Measurements from ENCODE around the gene RHPN2.
"Not testable (repeated sequence)": the region's sequence is repeated elsewhere in the genome, so short reads cannot be mapped to it uniquely, and the experiment has no call there.

The RHPN2 gene

GRCh38 chr19:33063753-33064457, 783 bp downstream of the RHPN2 start:
- DNase-seq: no peak

- no peak for DNase-seq
Observed at GRCh38 chr19:33063356-33063752, 1.3 kb downstream of the RHPN2 start.

DNA sequence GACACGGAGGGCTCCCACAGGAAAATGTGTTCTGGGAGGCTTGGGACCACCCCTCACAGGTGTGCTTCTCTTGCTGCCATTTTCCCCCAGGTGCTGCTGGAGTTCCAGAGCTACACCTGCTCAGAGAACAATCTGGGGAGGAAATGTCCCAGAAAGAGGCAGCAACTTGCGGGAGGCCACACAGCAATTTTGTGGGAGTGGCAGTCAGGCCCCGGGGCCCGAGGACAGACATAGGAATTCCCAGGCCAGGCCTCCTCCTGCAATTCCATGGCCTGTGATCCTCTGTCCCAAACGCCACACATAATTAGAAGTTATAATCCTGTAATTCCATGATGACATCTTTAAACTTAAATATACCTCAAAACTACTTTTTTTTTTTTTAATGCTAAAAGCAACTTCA, 1.8 kb downstream of the RHPN2 start:
- DNase-seq: no peak

DNA sequence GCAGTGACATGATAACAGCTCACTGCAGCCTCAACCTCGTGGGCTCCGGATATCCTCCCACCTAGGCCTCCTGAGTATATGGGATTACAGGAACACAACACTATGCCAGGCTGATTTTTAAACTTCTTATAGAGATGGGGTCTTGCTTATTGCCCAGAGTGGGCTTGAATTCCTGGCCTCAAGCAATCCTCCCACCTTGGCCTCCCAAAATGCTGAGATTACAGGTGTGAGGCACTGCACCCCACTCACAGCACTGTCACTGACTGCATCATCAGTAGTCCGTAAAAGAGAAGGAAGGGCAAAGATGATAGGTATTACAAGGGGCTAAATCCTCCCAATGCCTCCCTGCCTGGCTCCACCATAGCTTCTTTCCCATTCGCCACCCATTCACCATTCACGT, 4.1 kb downstream of the RHPN2 start:
- no peak for DNase-seq

DNA sequence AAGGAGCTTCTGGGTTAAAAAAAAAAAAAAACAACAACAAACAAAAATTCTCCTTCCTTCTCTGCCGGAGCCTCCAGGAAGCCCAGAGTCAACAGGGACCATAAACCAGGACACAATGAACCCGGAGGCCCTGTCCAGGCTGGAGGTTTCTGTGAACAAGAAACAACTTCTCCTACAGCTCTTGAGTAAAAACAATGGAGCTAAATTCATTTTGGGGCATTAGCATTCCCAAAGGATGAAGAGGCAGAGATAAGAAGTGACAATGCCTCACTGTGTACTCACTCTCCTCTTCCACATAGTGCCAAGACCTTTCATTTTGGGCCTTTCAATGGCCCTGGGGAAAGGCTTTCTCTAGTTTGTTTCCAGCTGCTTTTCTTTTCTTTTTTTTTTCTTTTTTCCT, 9.0 kb downstream of the RHPN2 start:
- DNase-seq: no peak

DNA sequence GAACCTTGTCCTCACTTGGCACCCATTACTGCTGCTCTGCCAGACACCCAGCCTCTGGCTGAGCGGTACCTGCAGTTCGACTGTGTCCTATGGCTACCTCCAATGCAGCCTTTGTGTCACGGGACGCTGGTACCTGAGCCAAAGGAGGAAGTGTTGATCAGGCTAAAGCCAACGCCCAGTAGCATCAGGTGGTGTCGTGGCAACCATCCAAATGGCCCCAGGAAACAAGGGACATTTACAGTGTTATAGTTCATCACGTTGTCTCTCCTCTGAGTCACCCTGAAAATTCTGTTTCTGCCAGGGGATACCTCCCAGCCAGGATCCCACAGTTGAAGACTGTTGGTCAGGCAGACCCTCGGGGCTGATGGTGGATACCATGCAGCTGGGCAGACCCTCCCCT, 10.1 kb downstream of the RHPN2 start:
- DNase-seq: peak; percentile 95

GRCh38 chr19:33052352-33052972, 12.2 kb downstream of the RHPN2 start:
- peak; percentile 64 for DNase-seq

DNA sequence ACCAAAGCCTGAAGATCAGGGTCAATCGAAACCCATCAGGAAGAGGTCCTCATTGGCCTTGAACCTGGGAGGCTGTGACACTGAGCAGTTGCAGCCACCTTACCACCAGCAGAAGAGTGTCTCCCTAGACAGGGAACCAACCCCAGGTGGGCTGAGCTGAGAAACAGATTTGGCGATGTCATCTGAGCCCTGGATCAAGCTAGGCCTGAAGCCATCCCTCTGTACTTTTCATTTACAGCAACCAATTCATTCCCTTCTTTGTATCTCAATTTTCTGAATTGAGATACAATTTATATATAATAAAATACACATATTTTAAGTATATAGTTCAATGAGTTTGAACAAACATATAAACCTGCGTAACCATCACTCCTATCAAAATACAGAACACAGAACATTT, 14.6 kb downstream of the RHPN2 start:
- DNase-seq: no peak

- no peak for DNase-seq
Observed at GRCh38 chr19:33048806-33049676, 15.6 kb downstream of the RHPN2 start.

DNA sequence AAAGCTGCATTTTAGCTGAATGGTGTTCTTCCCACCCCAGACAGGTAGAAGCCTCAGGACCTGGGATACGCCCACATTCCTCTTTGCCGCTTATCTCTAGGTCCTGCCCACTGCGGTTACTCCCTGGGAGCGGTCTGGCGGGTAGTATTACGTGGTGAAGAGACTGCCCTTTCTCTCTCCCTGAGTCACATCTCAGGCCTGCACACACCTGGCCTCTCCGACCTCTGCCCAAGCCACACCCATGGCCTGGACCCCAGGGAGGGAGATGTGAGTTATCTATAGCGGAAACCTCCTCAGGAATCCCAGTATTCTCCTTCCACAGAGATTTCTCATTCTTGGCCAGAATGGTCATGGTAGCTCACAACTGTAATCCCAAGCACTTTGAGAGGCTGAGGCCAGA, 17.3 kb downstream of the RHPN2 start:
- no peak for DNase-seq

DNA sequence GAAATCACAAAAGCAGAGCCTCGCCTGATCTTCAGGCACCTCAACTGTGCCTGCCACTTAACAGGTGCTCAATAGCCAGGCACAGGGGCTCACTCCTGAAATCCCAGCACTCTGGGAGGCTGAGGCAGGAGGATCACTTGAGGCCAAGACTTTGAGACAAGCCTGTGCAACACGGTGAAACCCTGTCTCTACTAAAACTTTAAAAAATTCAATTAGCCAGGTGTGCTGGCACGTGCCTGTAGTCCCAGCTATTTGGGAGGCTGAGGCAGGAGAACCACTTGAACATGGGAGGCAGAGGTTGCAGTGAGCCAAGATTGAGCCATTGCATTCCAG, 22.9 kb downstream of the RHPN2 start:
- DNase-seq: not testable (repeated sequence)

DNA sequence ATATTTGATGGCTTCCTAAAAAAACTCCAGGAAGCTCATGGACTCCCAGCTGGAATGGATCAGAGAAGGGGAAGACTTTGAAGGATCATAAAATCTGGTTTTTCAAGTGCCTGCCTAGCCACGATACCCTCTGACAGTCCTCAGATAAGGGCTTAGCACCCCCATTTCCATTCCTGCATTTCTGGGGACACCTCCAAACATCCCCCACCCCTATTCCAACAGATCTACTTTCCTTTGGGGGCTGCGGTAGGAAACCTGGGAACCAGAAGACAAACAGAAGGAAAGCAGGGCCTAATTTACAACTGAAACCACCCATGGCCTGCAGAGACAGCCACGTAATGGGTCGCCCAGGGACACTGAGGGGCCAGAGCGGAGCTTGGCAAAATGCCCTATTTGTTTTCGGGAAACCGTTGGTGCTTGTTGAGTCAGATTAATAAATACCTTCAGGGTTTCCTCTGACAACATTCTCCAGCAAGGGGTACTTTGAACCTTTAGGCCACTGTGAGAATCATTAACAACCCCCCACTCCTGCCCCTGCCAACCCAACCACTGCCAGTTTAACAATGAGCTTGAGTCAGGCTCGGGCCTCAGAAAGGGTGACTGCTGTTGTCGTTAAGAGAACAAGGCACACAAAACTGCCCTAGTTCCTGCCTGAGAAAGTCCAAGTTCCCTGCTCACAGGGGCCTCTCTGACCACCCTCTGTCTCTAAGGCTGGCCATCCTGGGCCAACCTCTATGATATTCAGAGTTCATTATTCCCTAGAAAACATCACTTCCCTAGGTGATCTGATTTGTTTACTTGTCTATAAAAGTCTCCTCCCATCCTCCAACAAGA, 23.5 kb downstream of the RHPN2 start:
- peak; percentile 67 for DNase-seq

DNA sequence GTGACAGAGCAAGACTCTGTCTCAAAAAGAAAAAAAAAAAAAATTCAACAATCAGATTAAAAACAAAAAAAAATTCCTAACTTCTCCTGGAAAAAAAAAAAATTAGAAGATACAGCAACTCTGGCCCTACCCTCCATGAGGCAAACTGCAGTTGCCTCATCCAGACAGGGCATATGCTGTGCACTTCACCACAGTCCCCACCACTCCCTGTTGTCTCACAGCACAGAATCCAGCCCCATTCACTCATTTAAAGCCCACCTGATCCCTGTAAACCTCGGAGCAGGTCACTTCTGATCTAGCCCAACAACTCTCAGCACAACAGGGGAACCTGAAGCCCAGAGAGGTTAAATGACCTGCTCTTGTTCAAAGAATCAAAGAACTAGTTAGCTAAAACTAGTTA, 24.9 kb downstream of the RHPN2 start:
- no peak for DNase-seq

DNA sequence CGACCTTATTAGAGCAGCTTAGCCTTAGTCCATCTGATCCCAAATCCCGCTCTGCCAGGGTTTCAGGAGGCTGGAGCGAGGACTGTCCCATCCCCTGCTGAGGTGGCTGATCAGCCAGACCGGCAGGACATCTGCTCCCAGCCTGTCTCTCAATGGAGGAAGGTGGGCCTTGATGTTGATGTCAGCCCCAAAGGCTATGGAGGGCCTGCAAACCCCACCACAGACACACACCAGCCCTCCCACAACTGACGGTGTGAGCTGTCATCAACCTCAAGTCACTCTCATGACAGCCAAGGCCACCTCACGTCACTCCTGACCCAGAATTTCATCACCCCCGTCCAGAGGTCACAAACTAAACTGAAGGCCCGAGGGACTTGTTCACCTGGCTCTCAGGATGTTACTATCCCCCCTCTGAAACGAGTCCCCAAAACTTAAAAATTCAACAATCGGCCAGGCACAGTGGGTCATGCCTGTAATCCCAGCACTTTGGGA, 25.5 kb downstream of the RHPN2 start:
- no peak for DNase-seq

DNA sequence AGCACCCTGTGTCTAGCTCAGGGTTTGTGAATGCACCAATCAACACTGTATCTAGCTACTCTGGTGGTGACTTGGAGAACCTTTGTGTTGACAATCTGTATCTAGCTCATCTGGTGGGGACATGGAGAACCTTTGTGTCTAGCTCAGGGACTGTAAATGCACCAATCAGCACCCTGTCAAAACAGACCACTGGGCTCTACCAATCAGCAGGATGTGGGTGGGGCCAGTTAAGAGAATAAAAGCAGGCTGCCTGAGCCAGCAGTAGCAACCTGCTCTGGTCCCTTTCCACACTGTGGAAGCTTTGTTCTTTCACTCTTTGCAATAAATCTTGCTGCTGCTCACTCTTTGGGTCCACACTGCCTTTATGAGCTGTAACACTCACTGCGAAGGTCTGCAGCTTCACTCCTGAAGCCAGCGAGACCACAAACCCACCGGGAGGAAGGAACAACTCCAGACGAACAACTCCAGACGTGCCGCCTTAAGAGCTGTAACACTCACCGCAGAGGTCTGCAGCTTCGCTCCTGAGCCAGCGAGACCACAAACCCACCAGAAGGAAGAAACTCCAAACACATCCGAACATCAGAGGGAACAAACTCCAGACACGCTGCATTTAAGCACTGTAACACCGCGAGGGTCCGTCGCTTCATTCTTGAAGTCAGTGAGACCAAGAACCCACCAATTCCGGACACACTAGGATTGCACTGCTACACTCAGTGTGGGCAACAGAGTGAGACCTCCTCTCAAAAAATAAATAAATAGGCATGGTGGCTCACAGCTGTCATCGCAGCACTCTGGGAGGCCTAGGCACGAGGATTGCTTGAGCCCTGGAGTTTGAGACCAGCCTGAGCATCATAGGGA, 27.3 kb downstream of the RHPN2 start:
- DNase-seq: not testable (repeated sequence)

- DNase-seq: not testable (repeated sequence)
Observed at GRCh38 chr19:33036370-33037167, 28.1 kb downstream of the RHPN2 start.

- no peak for DNase-seq
Observed at GRCh38 chr19:33035461-33035860, 29.2 kb downstream of the RHPN2 start.

DNA sequence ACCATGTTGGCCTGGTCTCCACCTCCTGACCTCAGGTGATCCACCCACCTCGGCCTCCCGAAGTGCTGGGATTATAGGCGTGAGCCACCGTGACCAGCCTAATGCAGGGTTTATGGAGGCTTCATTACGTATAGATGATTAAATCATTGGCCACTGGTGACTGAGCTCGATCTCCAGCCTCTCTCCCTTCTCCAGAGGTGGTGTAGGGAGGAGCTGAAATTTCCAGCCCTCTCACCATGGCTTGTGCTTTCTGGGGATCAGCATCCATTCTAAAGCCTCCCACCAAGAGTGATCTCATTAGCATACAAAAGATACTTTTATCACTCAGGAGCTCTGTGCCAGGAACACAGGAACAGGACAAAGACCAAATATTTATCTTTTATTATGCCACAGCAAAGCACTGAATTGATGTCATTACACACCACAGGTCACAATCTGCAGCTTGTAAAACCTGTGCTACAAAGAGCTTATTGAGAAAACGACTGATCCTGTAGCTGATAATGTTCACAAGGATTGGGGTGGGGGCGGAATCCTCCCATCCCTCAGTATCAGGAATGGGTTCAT, 32.4 kb downstream of the RHPN2 start:
- no peak for DNase-seq

DNA sequence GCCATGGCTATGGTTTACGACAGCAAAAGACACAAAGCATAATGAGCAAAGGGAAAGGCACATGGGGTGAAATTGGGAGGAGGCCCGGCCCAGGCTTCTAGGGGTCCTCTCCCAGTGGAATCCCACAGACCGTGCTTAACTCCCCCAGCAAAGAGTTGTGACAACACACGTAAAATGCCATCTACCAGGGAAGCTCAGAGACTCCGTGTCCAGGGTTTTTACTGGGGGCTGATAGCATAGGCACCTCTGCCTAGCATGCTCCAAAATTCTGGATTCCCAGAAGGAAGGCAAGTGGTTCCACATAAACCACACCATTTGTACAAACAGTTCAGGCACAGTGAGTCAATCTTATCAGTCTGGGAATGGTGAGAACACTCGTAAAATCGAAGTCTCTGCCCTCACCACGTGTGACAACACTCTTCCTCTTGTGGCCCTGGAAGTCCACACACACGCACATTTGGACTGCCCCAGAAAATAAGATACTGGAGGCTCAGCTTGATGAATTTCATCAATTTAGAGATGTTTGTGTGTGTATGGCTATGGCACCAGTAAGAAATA, 34.9 kb downstream of the RHPN2 start:
- no peak for DNase-seq

GRCh38 chr19:33026602-33027001, 38.1 kb downstream of the RHPN2 start:
- not testable (repeated sequence) for DNase-seq
